GM19468 (cell line): ENCODE data around the gene ERC1.

ENCODE experiments used
- ATAC-seq: cut with Tn5 transposase; IDR thresholded peaks from one replicate; pipeline ENCODE4 v1.9.1; 2021; ENCODE audit warnings: mild to moderate bottlenecking, moderate library complexity, moderate number of reproducible peaks; ENCODE audit not compliant: unreplicated experiment; ENCODE audit errors: extremely low read depth

The ERC1 gene

DNA sequence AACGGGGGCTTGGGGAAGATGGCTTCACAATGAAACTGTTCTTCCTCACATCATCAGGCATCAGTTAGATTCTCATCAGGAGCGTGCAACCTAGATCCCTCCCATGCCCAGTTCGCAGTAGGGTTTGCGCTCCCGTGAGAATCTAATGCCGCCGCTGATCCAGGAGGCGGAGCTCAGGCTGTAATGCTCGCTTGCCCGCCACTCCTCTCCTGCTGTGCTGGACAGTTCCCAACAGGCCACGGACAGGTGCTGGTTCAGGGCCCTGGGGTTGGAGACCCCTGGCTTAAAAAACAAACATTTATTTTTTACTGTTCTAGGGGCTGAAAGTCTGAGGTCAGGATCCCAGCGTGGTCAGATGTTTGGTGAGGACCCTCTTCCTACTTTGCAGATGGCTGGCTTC lies 422.9 kb downstream of the ERC1 start:
- ATAC-seq: no peak

GRCh38 chr12:1418144-1418543 lies 427.1 kb downstream of the ERC1 start:
- no peak for ATAC-seq

DNA sequence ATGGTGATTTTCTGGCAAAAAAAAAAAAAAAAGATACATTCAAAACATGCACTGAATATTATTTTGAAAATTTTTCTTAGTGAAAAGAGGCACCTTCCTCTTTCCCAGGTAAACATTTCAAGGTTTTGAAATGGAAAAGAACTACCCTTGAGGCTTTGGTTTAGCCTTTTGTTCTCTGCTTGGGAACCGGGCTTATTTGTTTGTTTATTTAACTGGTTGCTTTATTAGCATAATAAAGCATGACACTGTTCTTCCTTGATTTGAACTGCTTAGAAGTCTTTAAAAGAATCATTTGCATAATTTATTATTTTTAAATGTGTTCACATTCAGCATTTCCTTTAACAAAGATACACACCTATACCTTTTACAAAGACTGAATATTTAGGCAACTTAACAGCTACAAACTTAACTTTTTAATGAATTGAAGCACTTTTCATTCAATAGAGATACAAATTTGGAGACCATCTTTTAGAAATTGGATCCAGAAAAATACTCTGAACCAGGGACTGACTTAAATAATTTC lies 428.9 kb downstream of the ERC1 start:
- ATAC-seq: no peak

GRCh38 chr12:1421091-1421846 lies 430.2 kb downstream of the ERC1 start:
- ATAC-seq: no peak

DNA sequence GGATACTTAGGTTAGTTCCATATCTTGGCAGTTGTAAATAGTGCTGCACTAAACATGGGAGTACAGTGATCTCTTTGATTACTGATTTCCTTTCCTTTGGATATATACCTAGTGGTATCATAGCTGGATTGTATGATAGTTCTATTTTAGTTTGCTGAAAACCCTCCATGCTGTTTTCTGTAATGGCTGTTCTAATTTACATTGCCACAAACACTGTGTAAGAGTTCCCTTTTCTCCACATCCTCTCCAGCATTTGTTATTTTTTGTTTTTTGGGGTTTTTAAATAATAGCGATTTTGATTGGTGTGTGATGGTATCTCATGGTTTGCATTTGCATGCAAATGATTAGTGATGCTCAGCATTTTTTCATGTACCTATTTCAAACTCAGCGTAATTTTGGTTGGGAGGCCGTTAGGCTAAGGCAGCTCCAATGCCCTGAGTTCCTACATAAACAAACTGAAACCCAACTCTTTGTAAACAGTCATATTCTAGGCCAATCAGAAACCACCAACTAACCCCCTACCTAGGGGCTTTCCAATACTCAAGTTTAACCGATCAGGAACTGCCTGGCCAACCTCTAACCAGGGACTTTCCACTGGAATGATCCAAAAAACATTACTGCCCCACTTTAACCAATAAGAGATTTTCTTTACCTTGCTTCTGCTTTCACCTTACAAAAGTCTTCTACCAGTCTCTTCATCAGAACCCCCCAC lies 431.7 kb downstream of the ERC1 start:
- peak; percentile 9 for ATAC-seq

GRCh38 chr12:1424674-1425395 lies 433.8 kb downstream of the ERC1 start:
- no peak for ATAC-seq

GRCh38 chr12:1425396-1425729 lies 434.3 kb downstream of the ERC1 start:
- ATAC-seq: no peak

- ATAC-seq: no peak
Measured at GRCh38 chr12:1428671-1429070, 437.6 kb downstream of the ERC1 start.

GRCh38 chr12:1429980-1430379 lies 439.0 kb downstream of the ERC1 start:
- ATAC-seq: no peak

DNA sequence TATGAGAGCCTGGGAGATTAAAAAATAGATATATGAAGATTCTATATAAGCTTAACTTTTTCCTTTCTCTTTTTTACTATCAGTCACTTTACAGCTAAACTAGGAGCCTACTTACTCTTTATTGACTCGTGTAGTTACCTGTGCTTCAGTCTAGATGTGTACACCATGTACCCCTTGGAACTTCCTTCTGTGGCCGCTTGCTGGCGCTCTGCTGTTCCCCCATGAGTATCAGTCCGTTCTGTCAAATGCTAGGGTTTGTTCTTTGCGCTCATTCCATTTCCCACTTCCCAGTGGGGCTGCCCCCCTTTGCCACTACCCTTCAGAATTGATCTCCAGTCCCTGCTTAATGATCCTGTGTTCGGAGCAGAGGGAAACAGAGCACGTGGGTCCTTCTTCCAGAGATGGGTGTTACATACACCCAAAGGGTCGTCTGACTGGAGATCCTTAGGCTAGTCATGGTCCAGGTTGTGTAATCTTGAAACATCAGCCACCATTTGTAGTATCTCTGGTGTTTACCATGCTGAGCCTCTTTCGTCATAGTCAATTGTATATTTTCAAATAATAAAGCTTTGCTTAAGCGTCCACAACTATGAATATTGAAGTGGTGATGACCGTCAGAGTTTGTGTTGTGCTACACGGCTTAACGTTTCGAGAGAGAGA lies 443.4 kb downstream of the ERC1 start:
- ATAC-seq: no peak

DNA sequence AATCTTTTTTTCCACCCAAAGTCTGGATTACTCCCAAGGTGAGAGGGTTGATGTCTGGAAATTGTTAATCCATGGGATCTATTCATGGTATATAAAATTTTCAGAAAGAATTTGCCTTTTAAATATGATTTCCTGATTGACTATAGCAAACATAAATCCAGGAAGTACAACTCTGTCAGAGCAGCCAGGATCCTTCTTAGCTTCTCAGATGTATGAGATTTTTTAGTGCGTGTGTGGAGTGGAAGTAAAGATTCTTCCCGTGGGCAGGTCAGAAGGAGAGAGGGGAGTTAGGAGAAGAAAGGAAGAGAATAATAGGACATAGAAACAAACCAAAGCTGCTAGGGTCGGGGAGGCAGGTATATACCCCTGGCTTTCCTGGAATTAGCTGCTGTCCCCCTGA lies 444.0 kb downstream of the ERC1 start:
- no peak for ATAC-seq

- ATAC-seq: no peak
Measured at GRCh38 chr12:1435456-1435855, 444.4 kb downstream of the ERC1 start.

DNA sequence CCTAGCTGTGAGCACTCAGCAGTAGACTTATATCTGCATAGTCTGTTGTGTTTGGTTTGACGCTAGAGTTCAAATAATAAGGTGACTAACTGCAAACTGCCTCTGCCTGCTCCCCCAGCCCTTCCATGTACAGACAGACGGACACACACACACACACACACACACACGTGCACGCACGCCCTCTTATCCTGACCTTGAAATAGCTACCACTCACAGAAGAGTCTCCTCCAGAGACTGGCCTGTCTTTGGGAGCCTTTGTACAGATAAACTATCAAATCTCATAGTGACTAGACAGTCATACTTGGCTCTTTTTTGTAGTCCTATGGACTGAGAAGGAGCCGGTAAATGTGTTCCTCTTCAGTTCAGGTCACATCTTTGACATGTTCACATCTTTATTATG lies 445.0 kb downstream of the ERC1 start:
- no peak for ATAC-seq

GRCh38 chr12:1436981-1437380 lies 446.0 kb downstream of the ERC1 start:
- no peak for ATAC-seq

DNA sequence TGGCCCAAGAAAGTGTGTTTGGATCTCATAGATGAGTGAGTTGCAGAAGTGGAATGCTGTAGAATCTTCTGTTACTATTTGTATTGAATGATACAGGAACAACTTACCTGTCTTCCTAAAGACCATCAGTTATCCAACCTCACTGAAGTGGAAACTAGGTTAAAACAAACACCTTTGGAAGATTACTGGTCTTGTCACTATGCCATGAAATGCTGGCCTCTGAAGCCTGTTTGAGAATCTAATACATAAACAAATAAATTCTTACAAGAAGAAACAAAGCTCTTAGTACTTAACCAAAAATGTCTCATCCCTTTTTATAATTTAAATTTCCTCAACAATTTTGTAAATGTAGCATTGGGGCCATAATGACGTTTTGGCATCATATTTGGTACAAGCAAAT lies 448.2 kb downstream of the ERC1 start:
- no peak for ATAC-seq

DNA sequence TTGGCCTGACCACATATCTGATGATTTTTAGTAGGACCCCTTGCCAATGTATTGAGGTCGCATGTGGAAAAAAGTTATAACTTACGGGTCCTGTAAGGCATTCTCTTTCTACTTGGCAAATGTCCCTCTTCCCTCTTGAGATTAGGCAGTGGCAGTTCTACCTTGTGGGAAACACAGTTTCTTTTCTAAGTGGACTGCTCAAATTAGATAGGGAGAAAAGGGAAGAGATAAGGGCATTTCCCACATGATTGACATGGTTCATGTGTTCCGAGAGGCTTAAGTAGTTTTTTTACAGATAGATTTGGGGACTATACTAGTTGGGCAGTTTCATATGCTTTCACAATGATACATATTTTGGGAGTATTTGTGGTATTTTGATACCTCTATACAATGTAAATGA lies 448.7 kb downstream of the ERC1 start:
- ATAC-seq: no peak

DNA sequence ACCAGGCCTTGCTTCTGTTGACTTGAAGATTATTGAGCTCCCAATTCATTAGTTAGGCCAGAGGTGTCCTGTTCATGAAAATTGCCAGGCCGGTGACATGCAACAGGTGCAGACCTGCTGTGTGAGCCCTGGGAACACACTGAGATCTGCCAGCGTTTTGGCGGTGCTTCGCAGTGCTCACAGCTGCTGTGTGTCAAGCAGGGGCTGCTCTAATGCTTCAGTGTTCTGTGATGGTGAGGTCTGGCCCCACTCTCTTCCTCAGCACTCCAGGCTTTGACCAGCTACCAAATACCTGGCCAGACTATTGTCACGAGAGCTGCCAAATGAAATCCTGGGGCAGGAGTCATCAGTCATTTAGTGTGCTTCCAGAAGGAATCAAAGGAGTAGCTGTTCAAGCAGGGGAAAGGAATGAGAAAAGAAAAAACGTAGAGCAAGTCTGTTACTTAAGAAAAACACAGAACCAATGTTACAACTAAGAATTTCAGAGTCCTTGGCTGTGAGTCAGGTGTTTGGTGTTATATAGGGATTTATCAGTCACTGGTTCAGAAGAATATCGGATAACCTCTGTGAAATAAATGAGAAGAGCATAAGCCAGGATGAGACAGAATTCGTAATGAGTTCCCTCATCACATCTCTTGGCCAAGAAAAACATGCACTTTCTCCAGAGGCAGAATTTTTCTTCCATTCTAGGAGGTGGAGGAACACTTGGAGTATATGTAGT lies 452.6 kb downstream of the ERC1 start:
- ATAC-seq: no peak

- no peak for ATAC-seq
Measured at GRCh38 chr12:1444142-1444516, 453.1 kb downstream of the ERC1 start.

DNA sequence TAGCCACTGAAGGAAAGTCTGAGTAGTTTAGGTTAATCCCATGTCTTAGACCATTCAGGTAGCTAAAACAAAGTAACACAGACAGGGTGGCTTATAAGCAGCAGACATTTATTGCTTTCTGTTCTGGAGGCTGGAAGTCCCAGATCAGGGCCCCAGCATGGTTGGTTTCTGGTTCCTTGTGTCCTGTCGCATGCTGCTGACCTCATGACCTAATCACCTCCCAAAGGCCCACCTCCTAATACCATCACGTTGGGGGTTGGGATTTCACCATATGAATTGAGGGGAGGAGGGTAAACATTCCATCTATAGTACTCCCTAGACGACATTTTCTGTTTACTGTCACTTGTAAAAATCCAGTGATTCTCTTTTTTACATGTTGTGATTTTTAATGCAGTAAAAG lies 454.8 kb downstream of the ERC1 start:
- no peak for ATAC-seq

DNA sequence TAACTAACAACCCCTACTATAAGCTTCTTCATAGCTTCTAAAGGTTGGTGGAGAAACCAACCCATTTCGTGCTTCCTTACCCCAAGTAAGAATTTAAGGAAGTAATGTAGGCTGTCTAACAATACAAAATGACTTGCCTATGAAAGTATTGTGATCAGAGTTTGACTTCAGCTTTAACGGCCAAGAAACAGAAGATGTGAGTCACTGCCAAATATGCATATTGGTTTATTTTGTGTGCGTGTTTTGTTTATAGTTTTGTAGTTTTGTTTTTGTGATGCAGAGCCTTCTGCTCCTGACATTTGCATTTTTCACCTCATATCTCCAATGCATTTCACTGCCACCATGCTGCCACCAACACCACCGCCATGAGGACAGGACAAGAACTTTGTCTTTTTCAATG lies 457.3 kb downstream of the ERC1 start:
- no peak for ATAC-seq
